PFSK-1 (cell line): ENCODE results near the gene SMG6.

ENCODE experiments used
- POLR2AphosphoS5 ChIP-seq: IDR thresholded peaks from 2 replicates; pipeline ENCODE4 v1.6.1; 2012; ENCODE audit warnings: low read depth, mild to moderate bottlenecking, control low read depth, low read length, moderate library complexity
- REST ChIP-seq, 2 experiments: IDR thresholded peaks; 2 replicates each; pipeline versions ENCODE4 v1.6.1 to v1.8.0; 2011 to 2012; ENCODE audit warnings: low read depth in 2 of 2, low read length in 2 of 2, control low read depth in 1 of 2, inconsistent platforms in 1 of 2, mild to moderate bottlenecking in 1 of 2, moderate library complexity in 1 of 2; ENCODE audit not compliant: insufficient read depth in 1 of 2
- TAF1 ChIP-seq: IDR thresholded peaks from 2 replicates; pipeline ENCODE4 v1.6.1; 2012; ENCODE audit warnings: low read length, control low read depth, borderline replicate concordance; ENCODE audit not compliant: insufficient read depth

GRCh38 chr17:2082003-2082781, 221.4 kb downstream of the SMG6 start:
- TF ChIP-seq TAF1 (no peak), REST (IDR thresholded peaks at IDR 0.05; ENCODE audit: insufficient read depth in 1 of 2, low read depth in 2 of 2, low read length in 2 of 2) (no peak), POLR2AphosphoS5 (no peak)
